ENCODE data around the gene DNAH1.

The DNAH1 gene

GRCh38 chr3:52437326-52438103, 121.4 kb downstream of the DNAH1 start:
- no peak for FAIRE-seq

- no peak for FAIRE-seq
Measured at GRCh38 chr3:52438104-52438376, 121.9 kb downstream of the DNAH1 start.

GRCh38 chr3:52438579-52439425, 122.7 kb downstream of the DNAH1 start:
- FAIRE-seq = no peak

GRCh38 chr3:52439426-52440248, 123.5 kb downstream of the DNAH1 start:
- FAIRE-seq = no peak

- FAIRE-seq = no peak
Measured at GRCh38 chr3:52440249-52440551, 124.1 kb downstream of the DNAH1 start.

GRCh38 chr3:52440671-52441070, 124.6 kb downstream of the DNAH1 start:
- FAIRE-seq = no peak

- FAIRE-seq = no peak
Measured at GRCh38 chr3:52441091-52441771, 125.1 kb downstream of the DNAH1 start.

GRCh38 chr3:52441772-52442332, 125.7 kb downstream of the DNAH1 start:
- FAIRE-seq = no peak

GRCh38 chr3:52442409-52443267, 126.5 kb downstream of the DNAH1 start:
- FAIRE-seq = no peak

- FAIRE-seq = no peak
Measured at GRCh38 chr3:52443268-52443610, 127.1 kb downstream of the DNAH1 start.

- no peak for FAIRE-seq
Measured at GRCh38 chr3:52443791-52444687, 127.9 kb downstream of the DNAH1 start.

- peak; percentile 39 for FAIRE-seq
Measured at GRCh38 chr3:52444860-52445793, 129.0 kb downstream of the DNAH1 start, which contains the start of gene SEMA3G. Gene SEMA3G, minus strand, starts transcription at chr3:52445103. Its CDS starts 76 bp downstream, at chr3:52445027.

- no peak for FAIRE-seq
Measured at GRCh38 chr3:52446042-52446441, 129.9 kb downstream of the DNAH1 start.

GRCh38 chr3:52446631-52447511, 130.8 kb downstream of the DNAH1 start:
- FAIRE-seq = peak; percentile 95

- FAIRE-seq = no peak
Measured at GRCh38 chr3:52447512-52448355, 131.6 kb downstream of the DNAH1 start.
